ENCODE results near the gene RSU1.

RSU1 gene

GRCh38 chr10:16728266-16728665, 89.0 kb downstream of the RSU1 start:
- no peak for TF ChIP-seq Cebpa-rat (IDR thresholded peaks at IDR 0.05)
- Histone ChIP-seq H3K4me3 (no peak overlapping the region), H3K27ac (no peak overlapping the region), H3K36me3 (peaks cover 39% of the 10 kb centered on the region), H3K9me3 (peaks cover 12% of the 10 kb centered on the region; the same call in 1 of the 2 replicates), H4K20me1 (no peaks in the 10 kb centered on the region), H3K4me2 (no peak overlapping the region), H3K4me1 (no peaks in the 10 kb centered on the region), H3K9ac (no peak overlapping the region), H3K27me3 (no peaks in the 10 kb centered on the region)

GRCh38 chr10:16727666-16728065, 89.6 kb downstream of the RSU1 start:
- peaks cover 33% of the 10 kb centered on the region for H3K36me3 ChIP-seq
- H3K9ac ChIP-seq = no peak overlapping the region
- peaks cover 12% of the 10 kb centered on the region; the same call in 1 of the 2 replicates for H3K9me3 ChIP-seq
- no peak overlapping the region for H3K4me2 ChIP-seq
- H4K20me1 ChIP-seq = no peaks in the 10 kb centered on the region
- H3K4me3 ChIP-seq = no peak overlapping the region
- H3K4me1 ChIP-seq = no peaks in the 10 kb centered on the region
- H3K27ac ChIP-seq = no peak overlapping the region
- H3K27me3 ChIP-seq = no peaks in the 10 kb centered on the region
- TF ChIP-seq Cebpa-rat (IDR thresholded peaks at IDR 0.05) = no peak

GRCh38 chr10:16724509-16724908, 92.7 kb downstream of the RSU1 start:
- TF ChIP-seq Cebpa-rat (IDR thresholded peaks at IDR 0.05) = no peak
- H3K9me3 ChIP-seq = peaks cover 10% of the 10 kb centered on the region; the same call in 1 of the 2 replicates
- H3K27ac ChIP-seq = no peak overlapping the region
- H3K27me3 ChIP-seq = no peaks in the 10 kb centered on the region
- peaks cover 32% of the 10 kb centered on the region; the same call in 1 of the 2 replicates for H3K36me3 ChIP-seq
- no peak overlapping the region for H3K9ac ChIP-seq
- H4K20me1 ChIP-seq = no peaks in the 10 kb centered on the region
- H3K4me1 ChIP-seq = no peaks in the 10 kb centered on the region
- H3K4me2 ChIP-seq = no peak overlapping the region
- no peak overlapping the region for H3K4me3 ChIP-seq

- H3K4me3 ChIP-seq = no peak overlapping the region
These were observed 96.4 kb downstream of the RSU1 start for GRCh38 chr10:16720812-16721211.

GRCh38 chr10:16717622-16718395, 99.4 kb downstream of the RSU1 start:
- no peak overlapping the region for H3K9ac ChIP-seq

More at GRCh38 chr10:16720812-16721211, 96.4 kb downstream of the RSU1 start:
- H3K9me3 ChIP-seq = peaks cover 5% of the 10 kb centered on the region; the same call in 1 of the 2 replicates
- no peaks in the 10 kb centered on the region for H4K20me1 ChIP-seq
- no peak overlapping the region for H3K4me2 ChIP-seq
- no peaks in the 10 kb centered on the region for H3K27me3 ChIP-seq
- H3K36me3 ChIP-seq = peaks cover 24% of the 10 kb centered on the region; the same call in 1 of the 2 replicates
- no peaks in the 10 kb centered on the region for H3K4me1 ChIP-seq
- H3K9ac ChIP-seq = no peak overlapping the region
- no peak overlapping the region for H3K27ac ChIP-seq
- TF ChIP-seq Cebpa-rat (IDR thresholded peaks at IDR 0.05) = no peak

GRCh38 chr10:16716051-16716450, 101.2 kb downstream of the RSU1 start:
- Histone ChIP-seq H3K4me2 (no peak overlapping the region), H3K4me3 (no peak overlapping the region), H3K27me3 (no peaks in the 10 kb centered on the region), H4K20me1 (no peaks in the 10 kb centered on the region), H3K4me1 (no peaks in the 10 kb centered on the region), H3K27ac (no peak overlapping the region), H3K9me3 (peaks cover 28% of the 10 kb centered on the region), H3K36me3 (peaks cover 32% of the 10 kb centered on the region), H3K9ac (no peak overlapping the region)
- TF ChIP-seq Cebpa-rat (IDR thresholded peaks at IDR 0.05) = no peak

More at GRCh38 chr10:16717622-16718395, 99.4 kb downstream of the RSU1 start:
- H3K27me3 ChIP-seq = no peaks in the 10 kb centered on the region
- no peak overlapping the region for H3K4me3 ChIP-seq
- H3K9me3 ChIP-seq = peaks cover 24% of the 10 kb centered on the region
- no peak overlapping the region for H3K27ac ChIP-seq
- no peaks in the 10 kb centered on the region for H4K20me1 ChIP-seq
- no peaks in the 10 kb centered on the region for H3K4me1 ChIP-seq
- peaks cover 39% of the 10 kb centered on the region for H3K36me3 ChIP-seq
- no peak for TF ChIP-seq Cebpa-rat (IDR thresholded peaks at IDR 0.05)
- H3K4me2 ChIP-seq = no peak overlapping the region

- H3K4me1 ChIP-seq = no peaks in the 10 kb centered on the region
- no peak overlapping the region for H3K9ac ChIP-seq
- H4K20me1 ChIP-seq = no peaks in the 10 kb centered on the region
- H3K9me3 ChIP-seq = peaks cover 28% of the 10 kb centered on the region
- no peak overlapping the region for H3K27ac ChIP-seq
- H3K36me3 ChIP-seq = peaks cover 15% of the 10 kb centered on the region
- no peak overlapping the region for H3K4me3 ChIP-seq
- TF ChIP-seq Cebpa-rat (IDR thresholded peaks at IDR 0.05) = no peak
- no peaks in the 10 kb centered on the region for H3K27me3 ChIP-seq
- no peak overlapping the region for H3K4me2 ChIP-seq
These were observed 103.9 kb downstream of the RSU1 start for GRCh38 chr10:16713290-16713689.

GRCh38 chr10:16712883-16713282, 104.3 kb downstream of the RSU1 start:
- Histone ChIP-seq H3K4me1 (no peaks in the 10 kb centered on the region), H3K9ac (no peak overlapping the region), H3K9me3 (peaks cover 28% of the 10 kb centered on the region), H3K4me2 (no peak overlapping the region), H4K20me1 (no peaks in the 10 kb centered on the region), H3K36me3 (peaks cover 15% of the 10 kb centered on the region), H3K4me3 (no peak overlapping the region), H3K27ac (no peak overlapping the region), H3K27me3 (no peaks in the 10 kb centered on the region)
- no peak for TF ChIP-seq Cebpa-rat (IDR thresholded peaks at IDR 0.05)

GRCh38 chr10:16700331-16700730, 116.9 kb downstream of the RSU1 start:
- no peak overlapping the region for H3K27ac ChIP-seq
- no peaks in the 10 kb centered on the region for H3K36me3 ChIP-seq
- H3K9me3 ChIP-seq = peaks cover 12% of the 10 kb centered on the region
- no peak overlapping the region for H3K4me2 ChIP-seq
- H3K9ac ChIP-seq = no peak overlapping the region
- no peaks in the 10 kb centered on the region for H4K20me1 ChIP-seq
- no peaks in the 10 kb centered on the region for H3K27me3 ChIP-seq
- no peaks in the 10 kb centered on the region for H3K4me1 ChIP-seq
- H3K4me3 ChIP-seq = no peak overlapping the region
- TF ChIP-seq Cebpa-rat (IDR thresholded peaks at IDR 0.05) = no peak

GRCh38 chr10:16699435-16700057, 117.7 kb downstream of the RSU1 start:
- Histone ChIP-seq H3K4me1 (no peaks in the 10 kb centered on the region), H3K27me3 (no peaks in the 10 kb centered on the region)

More at GRCh38 chr10:16699435-16700057, 117.7 kb downstream of the RSU1 start:
- TF ChIP-seq Cebpa-rat (IDR thresholded peaks at IDR 0.05) = no peak
- Histone ChIP-seq H3K27ac (no peak overlapping the region), H3K36me3 (no peaks in the 10 kb centered on the region), H3K9me3 (peaks cover 12% of the 10 kb centered on the region), H3K9ac (no peak overlapping the region), H4K20me1 (no peaks in the 10 kb centered on the region), H3K4me2 (no peak overlapping the region), H3K4me3 (no peak overlapping the region)

Data from BLaER1 (cell line).